GM10847 (cell line): ENCODE results near the gene HEATR3.

Experiments used
- POLR2A ChIP-seq: IDR thresholded peaks from 2 replicates; pipeline ENCODE4 v1.6.1; 2011; ENCODE audit not compliant: insufficient read length; ENCODE audit errors: extremely low read depth

HEATR3 gene

DNA sequence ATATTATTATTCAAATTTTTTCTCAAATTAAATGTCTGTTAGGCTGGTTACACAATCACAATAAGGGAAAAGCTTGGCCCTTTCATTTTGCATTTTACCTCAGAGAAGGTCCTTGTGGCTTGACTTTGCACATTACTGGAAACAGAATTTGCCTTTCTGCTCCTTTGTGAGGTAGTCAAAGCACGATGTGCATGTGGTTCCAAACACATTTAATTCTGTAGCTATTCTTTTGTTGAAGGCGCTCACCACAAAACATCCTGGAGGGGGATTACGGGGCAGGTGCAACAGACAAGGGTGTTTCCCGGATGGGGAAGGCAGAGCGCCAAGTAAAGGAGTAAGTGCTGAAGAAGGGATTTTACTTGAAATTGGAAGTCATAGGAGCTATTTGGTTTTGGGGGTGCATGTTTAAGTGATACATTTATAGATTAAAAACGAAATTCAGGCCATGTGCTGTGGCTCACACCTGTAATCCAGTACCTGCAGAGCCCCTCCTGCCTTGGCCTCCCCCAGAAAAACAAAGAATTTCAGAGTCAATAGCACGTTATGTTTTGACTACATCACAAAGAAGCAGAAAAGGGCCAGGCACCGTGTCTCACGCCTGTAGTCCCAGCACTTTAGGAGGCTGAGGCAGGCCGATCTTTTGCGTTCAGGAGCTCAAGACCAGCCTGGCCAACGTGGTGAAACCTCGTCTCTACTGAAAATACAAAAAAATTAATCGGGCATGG lies 56.1 kb downstream of the HEATR3 start:
- TF ChIP-seq POLR2A: no peak

DNA sequence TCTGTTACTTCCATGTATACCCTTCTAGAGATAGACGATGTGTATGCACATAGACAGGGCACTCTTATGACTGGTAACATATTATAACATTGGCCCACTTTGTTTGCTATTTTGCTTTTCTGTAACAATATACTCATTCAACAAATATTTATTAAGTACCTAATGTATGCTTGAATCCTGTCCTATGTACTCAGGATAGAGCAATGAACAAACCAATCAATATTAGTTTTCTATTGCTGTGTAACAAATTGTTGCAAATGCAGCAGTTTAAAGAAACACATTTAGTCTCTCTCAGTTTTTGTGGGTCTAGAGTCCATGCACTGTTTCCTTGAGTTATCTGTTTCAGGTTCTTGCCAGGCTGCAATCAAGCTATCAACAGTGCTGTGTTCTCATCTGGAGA lies 57.6 kb downstream of the HEATR3 start:
- TF ChIP-seq POLR2A: no peak

DNA sequence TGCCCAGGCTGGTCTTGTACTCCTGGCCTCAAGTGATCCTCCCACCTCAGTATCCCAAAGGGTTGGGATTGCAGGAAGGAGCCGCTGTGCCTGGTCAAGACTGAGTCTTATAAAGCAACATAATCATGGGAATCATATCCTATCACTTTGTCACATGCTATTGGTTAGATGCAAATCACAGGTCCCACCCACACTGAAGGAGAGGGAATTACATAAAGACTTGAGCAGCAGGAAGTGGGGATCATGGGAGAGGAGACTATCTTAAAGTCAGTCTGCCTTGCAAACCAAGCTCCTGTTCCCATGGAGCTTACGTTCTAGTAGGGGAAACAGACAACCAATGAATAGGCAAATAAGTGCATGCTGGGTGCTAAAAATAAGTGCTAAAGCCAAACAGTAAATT lies 59.0 kb downstream of the HEATR3 start:
- no peak for TF ChIP-seq POLR2A

DNA sequence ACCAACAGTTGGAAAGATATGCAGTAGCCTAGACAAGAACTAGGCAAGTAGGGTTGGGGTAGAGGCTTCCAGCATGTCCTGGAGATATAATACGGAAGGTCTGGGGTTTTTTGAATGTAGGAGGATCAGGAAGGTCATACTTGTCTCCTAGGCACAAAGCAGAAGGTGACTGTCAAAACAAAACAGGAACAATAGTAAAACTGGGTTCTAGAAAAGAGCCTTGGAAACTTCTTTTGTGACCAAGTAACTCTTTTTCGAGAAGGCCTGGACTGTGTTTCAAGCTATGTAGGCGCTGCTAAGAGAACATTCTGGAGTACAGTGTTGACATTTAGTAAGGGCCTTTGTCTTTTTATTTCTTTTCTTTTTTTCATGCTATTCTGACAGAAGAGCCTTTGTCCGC lies 60.4 kb downstream of the HEATR3 start:
- no peak for TF ChIP-seq POLR2A

DNA sequence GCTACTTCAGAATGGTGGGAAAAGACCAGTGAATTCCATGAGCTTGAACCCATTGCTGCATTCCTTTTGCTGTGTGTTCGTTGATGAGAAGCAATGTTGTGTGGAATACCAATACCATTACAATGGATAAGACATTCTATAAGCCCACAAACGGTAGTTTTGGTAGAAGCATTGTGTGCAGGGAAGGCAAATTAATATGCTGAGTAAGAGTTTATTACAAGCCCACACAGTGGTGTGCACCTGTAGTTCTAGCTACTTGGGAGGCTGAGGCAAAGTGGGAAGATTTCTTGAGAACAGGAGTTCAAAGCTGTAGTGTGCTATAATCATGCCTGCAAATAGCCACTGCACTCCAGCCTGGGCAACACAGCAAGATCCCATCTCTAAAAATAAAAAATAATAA lies 67.4 kb downstream of the HEATR3 start:
- TF ChIP-seq POLR2A: no peak

DNA sequence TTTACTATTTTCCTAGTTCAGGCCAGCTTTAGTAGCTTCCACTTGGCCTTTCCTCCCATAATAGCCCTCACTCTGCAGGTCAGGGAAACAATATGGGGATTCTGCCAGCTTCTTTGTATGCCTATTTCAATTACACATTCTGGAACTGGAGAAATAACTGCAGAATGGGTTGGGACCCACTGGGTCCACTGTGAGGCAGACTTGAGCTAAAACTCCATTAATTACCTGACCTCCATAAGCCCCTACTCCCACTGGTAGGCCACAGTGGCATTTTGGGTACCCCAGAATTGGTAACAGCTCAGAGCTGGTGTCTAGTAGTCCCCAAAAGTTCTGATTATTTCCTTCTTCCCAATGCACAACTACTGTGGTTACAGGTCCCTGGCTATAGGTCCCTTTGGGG lies 70.6 kb downstream of the HEATR3 start:
- TF ChIP-seq POLR2A: no peak

DNA sequence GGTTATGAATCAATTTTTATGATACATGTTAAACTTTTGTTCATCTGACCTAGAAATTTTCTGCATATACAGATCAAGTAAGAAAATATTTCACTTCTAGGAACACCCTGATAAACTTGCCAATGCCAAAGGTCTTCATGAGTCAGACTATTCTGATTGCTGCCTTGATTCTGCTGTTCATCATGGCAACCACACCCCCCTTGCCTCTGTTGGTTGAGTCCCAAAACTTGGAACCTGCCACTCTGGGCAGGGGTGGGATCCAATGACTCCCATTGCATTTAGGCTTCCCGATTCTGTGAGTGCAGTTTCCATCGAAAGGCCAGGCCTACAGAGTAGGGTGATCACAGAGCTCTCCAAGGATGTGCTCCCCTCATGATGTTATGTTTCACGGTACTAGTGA lies 71.5 kb downstream of the HEATR3 start:
- TF ChIP-seq POLR2A: no peak

DNA sequence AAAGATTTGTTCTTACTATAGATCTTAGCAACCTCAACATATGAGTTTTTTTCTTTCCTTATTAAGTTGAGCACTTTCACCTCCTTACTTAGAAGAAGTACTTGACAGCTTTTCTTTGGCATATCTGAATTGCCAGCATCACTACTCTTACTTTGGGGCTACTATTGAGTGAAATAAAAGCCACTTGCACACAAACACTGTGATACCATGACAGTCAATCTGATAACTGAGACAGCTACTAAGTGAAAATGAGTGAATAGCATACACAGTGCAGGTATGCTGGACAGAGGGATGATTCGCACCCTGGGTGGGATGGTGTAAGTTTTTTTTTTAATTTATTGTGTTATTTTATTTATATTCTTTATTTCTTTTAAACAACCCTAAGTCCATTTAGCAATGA lies 73.8 kb downstream of the HEATR3 start:
- TF ChIP-seq POLR2A: no peak

DNA sequence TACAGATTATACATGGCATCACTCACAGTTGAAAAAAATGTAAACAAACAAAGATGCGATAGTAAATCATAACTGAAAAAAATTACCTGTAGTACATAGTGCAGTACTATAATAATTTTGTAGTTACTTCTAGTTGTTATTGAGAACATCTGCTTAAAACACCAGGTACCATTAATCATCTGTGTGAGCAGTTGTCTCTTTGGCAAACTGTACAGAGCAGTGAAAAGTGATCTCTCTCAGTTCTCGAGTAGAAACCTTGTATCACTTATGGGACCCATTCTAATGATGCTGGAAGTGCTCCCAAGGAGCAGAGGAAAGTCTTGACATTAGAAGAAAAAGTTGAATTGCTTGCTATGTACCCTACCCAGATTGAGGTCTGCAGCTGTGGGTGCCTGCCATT lies 78.4 kb downstream of the HEATR3 start:
- TF ChIP-seq POLR2A: no peak

DNA sequence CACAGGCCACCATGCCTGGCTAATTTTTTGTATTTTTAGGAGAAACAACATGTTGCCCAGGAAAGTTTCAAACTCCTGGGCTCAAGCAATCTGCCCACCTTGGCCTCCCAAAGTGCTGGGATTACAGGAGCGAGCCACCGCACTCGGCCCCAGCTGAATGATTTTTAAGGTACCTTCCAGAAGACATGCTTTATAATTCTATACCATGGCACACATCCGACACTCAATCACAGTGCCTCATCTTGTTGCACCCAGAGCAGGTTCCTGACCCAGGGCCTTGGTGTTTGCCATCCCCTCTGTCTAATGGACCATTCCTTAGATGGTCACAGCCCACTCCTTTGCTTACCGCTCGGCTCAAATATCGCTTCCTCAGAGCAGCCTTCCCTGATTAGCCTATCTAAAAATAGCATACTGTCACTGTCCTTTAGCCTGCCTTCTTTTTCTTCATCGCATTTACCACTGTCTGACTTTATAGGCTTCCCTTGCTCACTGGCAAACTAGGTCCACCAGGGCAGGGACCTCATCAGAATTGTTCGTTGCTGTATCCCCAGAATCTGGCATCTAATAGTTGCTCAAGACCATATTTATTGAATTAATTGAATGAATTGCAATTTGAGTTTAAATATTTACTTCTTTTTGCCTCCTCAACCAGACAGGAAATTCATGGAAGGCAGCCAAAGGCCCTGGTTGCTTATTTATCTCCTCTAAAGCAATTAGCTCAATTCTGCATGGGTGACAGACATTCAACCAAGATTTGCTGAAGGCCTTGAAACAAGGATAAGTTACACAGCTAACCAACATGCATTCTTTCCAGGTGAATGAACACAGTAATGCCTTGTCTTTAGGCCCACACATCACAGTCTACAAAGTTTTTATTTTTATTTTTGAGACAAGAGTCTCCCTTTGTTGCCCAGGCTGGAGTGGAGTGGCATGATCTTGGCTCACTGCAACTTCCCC lies 81.0 kb downstream of the HEATR3 start:
- TF ChIP-seq POLR2A: no peak

DNA sequence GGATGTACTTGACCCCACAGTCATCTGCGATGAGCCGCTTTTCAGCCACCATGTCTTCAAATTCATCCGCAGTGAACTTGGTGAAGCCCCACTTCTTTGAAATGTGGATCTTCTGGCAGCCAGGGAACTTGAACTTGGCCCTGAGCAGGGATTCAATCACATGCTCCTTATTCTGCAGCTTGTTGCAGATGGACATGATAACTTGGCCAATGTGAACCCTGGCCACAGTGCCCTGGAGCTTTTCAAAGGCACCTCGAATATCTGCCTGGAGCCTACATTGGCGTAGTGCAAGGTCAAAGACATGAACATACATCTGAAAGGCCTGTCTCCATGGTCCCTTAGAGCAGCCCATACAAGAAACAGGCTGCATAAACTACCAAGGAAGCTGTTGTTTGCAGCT lies 85.6 kb downstream of the HEATR3 start:
- no peak for TF ChIP-seq POLR2A

DNA sequence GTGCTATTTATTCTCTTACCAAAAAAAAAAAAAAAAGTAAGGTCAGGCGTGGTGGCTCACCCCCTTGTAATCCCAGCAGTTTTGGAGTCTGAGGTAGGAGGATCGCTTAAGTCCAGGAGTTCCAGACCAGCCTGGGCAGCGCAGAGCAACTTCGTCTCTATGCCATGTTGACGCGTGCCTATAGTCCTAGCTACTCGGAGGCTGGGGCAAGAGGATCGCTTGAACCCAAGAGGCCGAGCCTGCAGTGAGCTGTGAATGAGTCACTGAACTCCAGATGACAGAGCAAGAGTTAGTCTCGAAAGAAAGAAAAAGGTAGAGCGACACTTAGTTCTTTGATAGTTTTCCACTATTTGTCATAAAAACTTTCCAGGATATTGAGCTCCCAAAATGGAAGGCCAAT lies 86.0 kb downstream of the HEATR3 start:
- no peak for TF ChIP-seq POLR2A

DNA sequence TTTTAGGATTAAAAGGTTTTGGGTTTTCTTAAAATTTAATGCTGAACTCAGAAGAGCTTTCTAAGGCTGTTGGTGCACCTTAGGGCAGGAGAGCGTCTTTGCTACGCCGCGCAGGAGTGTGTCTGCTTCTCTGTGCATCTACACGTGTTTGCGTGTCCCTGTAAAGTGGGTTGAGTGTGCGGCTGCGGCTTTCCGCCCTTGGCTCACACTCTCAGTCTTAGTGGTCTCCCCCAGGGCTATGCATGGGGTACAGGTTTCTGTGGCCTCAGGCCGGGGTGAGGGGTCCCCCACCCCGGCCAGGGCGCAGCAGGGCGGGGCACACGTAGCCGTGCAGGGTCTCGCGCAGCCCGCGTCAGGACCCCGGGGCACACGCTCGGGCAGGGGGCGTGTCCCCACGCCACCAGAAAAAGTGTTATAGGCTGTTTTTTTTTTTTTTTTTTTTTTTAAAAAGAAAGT lies 86.6 kb downstream of the HEATR3 start:
- no peak for TF ChIP-seq POLR2A

DNA sequence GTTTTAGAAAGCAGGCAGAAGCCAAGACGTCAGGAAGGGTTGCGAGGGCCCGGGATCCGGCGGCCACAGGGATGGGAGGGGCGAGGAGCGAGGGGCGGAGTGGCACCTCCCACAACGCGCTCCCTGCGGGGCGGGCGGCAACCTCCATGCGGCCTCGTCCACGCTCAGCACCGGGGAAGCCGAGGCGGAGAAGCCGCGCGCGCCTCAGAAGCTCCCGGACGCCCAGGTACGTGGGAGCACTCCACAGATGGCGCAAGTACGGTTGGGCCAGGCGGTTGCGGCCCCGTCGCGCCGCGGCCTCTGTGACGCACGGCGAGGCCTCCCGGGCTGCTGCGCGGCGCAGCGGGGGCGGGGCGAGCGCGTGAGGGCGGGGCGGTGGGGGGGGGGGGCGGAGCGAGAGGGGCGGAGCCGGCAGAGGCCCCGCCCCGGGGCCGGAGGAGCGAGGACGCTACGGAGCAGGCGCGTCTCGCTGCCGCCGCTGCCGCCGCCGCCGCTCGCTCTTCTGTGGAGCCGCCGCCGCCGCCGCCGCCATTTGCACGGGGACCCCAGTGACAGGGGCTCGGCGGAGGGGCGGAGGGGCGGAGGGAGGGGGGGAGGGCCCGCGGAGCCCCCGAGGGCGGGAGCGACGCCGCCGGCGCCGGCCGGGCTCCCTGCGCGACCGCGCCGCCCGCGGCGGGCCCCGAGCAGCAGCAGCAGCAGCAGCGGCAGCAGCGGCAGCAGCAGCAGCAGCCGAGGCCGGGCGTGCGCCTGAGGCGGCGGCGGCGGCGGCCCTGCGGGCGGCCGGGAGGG lies 87.2 kb downstream of the HEATR3 start, which contains the start of gene TENT4B:
TSS of gene TENT4B (plus strand) at position 500 of the 789 bp plus-strand sequence. CDS start 316 bp downstream, outside the sequence.
- peak; percentile 91 for TF ChIP-seq POLR2A
